Ovary (tissue), 3 donors: ENCODE data around the gene CDC42.

Experiments
- CTCF ChIP-seq, 3 donors: fragments of 450-650 bp in 2 of 3; fragments of 200-600 bp in 1 of 3; IDR thresholded peaks; one replicate each; pipeline versions ENCODE4 v1.5.1 to v1.8.0; 2016 to 2022; ENCODE audit warnings: antibody characterized with exemption in 3 of 3, mild to moderate bottlenecking in 1 of 3
- EP300 ChIP-seq: sonication (generic); formaldehyde crosslinking; IDR thresholded peaks from one replicate; pipeline ENCODE4 v1.6.1; 2017; ENCODE audit warnings: antibody characterized with exemption
- POLR2A ChIP-seq: fragments of 450-650 bp; IDR thresholded peaks from one replicate; pipeline ENCODE4 v1.6.1; 2017; ENCODE audit warnings: antibody characterized with exemption, mild to moderate bottlenecking, moderate library complexity
- donor health status: DM: no; HTN: no; CAD: no.

- no peak for TF ChIP-seq CTCF (IDR thresholded peaks at IDR 0.05)
- TF ChIP-seq POLR2A, result no peak
- no peak for TF ChIP-seq EP300
These were observed 80.2 kb downstream of the CDC42 start for GRCh38 chr1:22132517-22133235.
